SIG-M5 treated with dmso at 0.1 percent for 504 hours (cell line): ENCODE results near the gene INPP5J.
"Not testable (repeated sequence)": the region's sequence is repeated elsewhere in the genome, so short reads cannot be mapped to it uniquely, and the experiment has no call there.

Source experiments
- DNase-seq: peaks from one replicate; lab custom pipeline; 2025; ENCODE audit not compliant: unreplicated experiment; lab: John Stamatoyannopoulos, UW

INPP5J gene

GRCh38 chr22:31122532-31123291 is at the start of gene INPP5J:
Gene INPP5J (plus strand): TSS chr22:31122966. CDS start chr22:31123015, 49 bp downstream.
- no peak for DNase-seq

GRCh38 chr22:31073125-31073524 is 49.6 kb upstream of the INPP5J start:
- DNase-seq: not testable (repeated sequence)

- DNase-seq: not testable (repeated sequence)
Measured at GRCh38 chr22:31073545-31074145, 49.1 kb upstream of the INPP5J start.

GRCh38 chr22:31075961-31076360 is 46.8 kb upstream of the INPP5J start:
- no peak for DNase-seq

DNA sequence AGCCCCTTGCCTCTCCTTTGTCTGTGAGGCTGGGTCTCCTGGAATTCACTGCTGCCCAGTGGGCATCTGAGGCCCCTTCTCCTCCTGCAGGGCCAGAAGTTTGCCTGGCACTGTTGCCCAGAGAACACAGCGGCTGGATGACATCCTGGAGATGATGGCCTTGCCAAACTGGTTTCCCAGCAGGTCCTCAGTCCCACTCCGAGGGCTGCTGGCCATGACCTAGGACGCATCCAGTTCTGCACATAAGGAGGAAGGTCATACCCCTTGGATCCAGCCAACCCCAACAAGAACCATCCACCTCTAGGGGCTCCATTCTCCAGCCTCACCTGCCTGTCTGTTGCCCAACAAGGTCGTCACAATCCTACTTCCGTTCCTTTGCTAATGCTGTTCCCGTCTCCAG is 45.1 kb upstream of the INPP5J start:
- no peak for DNase-seq

- not testable (repeated sequence) for DNase-seq
Measured at GRCh38 chr22:31078389-31078788, 44.4 kb upstream of the INPP5J start.

- DNase-seq: no peak
Measured at GRCh38 chr22:31079095-31079642, 43.6 kb upstream of the INPP5J start.

- no peak for DNase-seq
Measured at GRCh38 chr22:31080164-31080847, 42.5 kb upstream of the INPP5J start.

GRCh38 chr22:31080848-31081649 is 41.7 kb upstream of the INPP5J start, which contains the start of gene SMTN:
Gene SMTN (plus strand): TSS chr22:31081318. CDS start chr22:31083259, 1,941 bp downstream.
- DNase-seq: peak; percentile 78

DNA sequence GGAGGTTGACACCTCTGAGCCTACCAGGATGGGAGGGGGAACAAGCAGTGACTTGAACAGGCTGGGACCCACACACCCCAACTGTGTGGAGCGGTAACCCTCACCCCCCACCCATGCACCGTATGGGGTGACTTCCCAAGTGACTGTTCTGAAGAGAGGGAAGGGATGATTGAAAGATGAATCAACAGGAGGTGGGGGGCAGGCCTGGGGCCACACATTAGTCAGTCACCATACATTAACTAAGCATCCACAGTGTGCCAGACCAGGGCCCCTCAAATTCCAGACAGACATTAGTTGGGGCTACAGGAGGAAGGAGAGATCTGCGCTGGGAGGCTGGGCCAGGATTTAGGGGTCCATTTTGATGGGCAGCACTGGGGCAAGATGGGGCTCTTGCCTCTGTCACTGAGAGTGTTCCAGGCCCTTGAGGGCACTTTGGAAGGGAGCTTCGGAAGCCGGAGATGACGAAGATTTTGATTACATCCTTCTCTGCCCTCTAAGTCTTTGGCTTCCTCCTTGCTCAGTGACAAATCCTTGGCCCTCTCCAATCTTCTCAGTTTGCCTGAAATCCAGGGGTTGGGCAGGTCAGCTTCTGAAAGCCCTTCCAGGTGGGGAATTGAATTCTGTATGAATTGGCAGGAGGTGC is 40.7 kb upstream of the INPP5J start:
- no peak for DNase-seq

DNA sequence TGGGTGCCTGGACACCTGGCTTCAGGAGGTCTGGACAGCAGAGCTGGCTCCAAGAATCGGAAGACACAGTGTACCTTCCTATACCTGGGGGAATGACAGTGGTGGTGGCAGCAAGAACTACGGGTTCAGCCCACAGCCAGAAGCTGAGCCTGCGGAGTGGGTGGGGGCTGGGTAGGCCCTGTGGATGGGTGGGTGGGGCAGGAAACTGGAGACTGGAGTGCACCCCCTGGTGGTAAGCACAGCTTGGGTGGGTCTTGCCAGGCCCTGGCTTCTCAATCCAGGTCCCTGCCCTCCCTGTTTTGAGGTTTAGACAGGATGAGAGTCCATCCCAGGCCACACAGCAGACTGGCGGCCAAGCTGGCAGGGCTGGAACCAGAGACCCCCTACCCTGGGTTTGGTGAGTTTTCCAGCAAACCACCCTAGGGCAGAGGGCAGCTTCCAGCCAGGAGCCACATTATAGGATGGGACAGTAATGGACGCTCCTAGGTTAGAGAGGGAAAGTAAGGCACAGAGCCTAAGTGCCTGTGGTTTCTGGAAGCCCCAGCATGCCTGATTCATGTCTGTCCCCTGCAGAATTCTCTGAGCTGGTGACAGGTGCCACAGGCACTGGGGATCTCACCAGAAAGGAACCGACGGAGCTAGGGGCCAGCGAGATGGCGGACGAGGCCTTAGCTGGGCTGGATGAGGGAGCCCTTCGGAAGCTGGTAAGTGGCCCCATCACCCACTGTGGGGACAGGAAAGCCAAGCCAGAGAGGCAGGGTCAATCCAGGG is 40.0 kb upstream of the INPP5J start:
- DNase-seq: peak; percentile 45

DNA sequence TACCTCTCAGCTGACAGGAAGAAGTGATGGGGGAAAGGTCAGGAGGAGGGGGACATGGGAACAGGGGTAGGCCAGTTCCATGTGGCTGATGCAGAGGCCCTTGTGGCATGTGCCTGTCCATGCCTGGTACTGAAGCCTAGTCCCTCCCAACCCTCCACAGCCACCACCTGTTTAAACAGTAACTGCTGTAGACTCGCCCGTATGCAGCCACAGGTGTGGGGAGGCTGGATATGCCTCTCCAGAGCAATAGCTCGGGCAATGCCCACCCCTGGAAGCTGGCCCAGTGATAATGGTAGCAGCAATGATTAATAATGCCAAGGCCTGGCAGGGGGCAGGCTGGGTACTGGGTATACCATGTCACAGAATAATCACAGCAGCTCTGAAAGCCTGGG is 39.4 kb upstream of the INPP5J start:
- no peak for DNase-seq

DNA sequence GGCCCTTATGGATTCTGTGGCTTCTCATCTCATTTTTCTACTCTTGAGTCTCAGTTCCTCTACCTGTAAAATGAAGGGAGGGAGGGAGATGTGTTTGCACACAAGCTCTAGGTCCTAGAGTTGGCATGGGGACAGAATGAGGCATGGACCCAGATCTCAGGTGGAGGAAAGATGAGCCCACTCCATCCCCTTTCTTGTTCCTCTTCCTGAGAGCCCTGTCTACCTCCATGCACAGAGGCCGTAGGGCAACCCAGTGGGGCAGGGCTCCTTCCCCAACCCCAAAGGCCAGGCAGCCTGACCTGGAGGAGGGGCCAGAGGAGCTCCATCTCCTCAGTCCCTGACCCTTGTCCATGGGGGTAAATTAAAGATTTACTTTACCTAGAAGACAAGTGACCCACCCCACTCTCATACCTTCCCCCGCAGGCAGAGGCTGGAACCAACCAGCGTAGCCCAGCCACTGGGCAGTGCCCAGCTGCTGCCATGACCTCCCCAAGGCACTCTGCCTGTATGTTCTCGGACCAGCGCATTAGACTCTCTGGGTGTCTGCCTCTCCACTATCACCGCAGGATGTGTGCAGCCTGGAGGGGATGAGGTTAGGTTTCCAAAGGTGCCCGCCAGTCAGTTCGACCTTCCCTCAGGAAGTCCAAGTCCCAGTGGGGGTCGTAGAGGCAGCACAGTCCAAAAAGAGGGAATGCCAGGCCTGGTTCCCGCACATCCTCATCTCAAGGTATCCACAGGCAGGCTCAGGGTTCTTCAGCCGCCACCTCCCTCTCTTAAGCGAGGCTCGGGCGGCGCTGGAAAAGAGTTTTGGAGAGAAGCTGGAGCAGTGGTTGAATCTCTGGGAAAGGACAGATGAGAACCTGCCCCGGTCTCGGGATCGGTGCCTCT is 38.6 kb upstream of the INPP5J start:
- peak; percentile 11 for DNase-seq

GRCh38 chr22:31084811-31085492 is 37.8 kb upstream of the INPP5J start:
- peak; percentile 70 for DNase-seq

- DNase-seq: no peak
Measured at GRCh38 chr22:31085493-31085824, 37.3 kb upstream of the INPP5J start.

DNA sequence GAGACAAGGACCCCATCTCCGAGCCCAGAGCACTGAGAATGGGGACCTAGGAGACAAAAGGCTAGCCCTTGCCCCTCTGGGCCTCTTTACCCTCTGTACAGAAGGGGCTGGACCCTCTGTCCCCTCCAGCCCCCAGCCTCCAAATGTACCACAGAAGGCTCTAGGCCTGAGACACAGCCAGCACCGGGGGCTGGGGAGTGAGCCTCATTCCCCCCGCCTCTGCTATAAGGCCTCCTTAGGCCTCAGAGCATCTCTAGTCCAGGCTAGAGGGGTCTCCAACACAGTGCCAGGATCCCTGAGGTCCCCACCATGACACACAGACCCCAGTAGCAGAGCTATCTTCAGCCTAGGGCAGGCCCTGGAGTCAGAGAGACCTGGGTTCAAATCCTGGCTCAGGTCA is 36.8 kb upstream of the INPP5J start:
- no peak for DNase-seq

DNA sequence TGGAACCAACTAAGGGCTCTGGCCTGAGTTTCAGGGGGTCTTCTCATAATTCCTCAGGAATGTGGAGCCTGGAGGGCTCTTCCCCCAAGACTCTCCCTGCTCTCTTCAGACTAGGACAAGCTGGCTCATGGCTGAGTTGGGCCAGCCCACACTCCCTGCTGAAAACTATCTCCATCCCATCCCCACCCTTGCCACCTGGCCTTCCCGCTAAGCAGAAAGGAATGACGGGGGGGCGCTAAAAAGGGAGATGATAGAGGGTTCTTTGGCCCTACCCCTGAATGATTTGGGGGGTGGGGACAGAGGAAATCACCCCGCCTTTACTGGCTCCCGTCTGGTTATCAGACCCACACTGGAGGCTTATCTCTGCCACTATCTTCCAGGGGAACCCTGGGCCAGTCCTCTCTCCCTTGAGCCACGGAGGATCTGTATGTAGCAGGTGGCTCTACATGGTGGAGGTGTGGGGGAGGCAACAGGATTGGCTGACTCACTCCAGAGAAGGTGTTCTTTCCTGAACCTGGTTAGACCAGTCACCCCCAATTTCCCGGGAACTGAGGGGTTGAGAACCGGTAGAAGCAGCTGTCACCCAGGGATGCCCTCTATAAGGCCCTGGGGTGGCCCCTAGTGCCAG is 35.9 kb upstream of the INPP5J start:
- DNase-seq: no peak

DNA sequence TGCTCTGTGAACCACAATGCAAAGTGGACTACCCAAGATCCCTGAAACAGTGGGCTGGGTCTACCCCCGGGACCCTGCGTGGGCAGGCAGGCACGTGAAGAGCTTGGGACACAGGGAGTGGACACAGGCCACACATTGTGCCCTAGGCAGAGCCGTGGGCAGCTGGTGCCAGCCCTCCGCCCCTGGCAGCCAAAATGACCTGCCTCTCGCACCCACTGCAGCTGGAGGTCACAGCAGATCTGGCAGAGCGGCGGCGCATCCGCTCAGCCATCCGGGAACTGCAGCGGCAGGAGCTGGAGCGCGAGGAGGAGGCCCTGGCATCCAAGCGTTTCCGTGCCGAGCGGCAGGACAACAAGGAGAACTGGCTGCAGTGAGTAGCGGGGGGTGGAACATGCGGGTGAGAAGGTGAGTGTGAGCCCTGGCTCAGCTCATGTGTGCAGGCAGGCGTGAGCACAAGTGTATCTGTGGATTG is 35.0 kb upstream of the INPP5J start:
- no peak for DNase-seq
